Stimulated activated naive B cell treated with anti-CD40 and anti-IgM and Interleukin-4, amounts not matched to agents 10 μg/mL and 1 μg/mL and 100 μg/mL, for 72 hours (primary cell): ENCODE results near the gene OR1A2.
"Not testable (repeated sequence)": the region's sequence is repeated elsewhere in the genome, so short reads cannot be mapped to it uniquely, and the experiment has no call there.

Experiments used
- ATAC-seq, 2 donors: fragments of 150-1000 bp; cut with Tn5 transposase; replicated peaks; 2 replicates each; pipeline ENCODE4 v1.10.0; 2021; ENCODE audit warnings: moderate library complexity in 1 of 2
- DNase-seq: peaks from one replicate; pipeline ENCODE4 v3.0.0; 2021
- H3K27ac Mint-ChIP-seq: one replicate; pipeline ENCODE4 v1.8.0; 2022; ENCODE audit warnings: mild to moderate bottlenecking, mixed read lengths
- H3K27me3 Mint-ChIP-seq, 2 donors: one replicate each; pipeline ENCODE4 v1.8.0; 2022; ENCODE audit warnings: mixed read lengths in 2 of 2
- H3K36me3 Mint-ChIP-seq, 2 donors: one replicate each; pipeline ENCODE4 v1.8.0; 2022; ENCODE audit warnings: mixed read lengths in 2 of 2, mild to moderate bottlenecking in 1 of 2
- H3K4me1 Mint-ChIP-seq, 2 donors: one replicate each; pipeline ENCODE4 v1.8.0; 2022; ENCODE audit warnings: mixed read lengths in 2 of 2, mild to moderate bottlenecking in 1 of 2
- H3K4me3 Mint-ChIP-seq, 2 donors: one replicate each; pipeline ENCODE4 v1.8.0; 2022; ENCODE audit warnings: mild to moderate bottlenecking in 2 of 2, mixed read lengths in 2 of 2, moderate library complexity in 1 of 2
- H3K9me3 Mint-ChIP-seq, 2 donors: one replicate each; pipeline ENCODE4 v1.8.0; 2022; ENCODE audit warnings: mixed read lengths in 2 of 2, mild to moderate bottlenecking in 1 of 2

OR1A2 gene

GRCh38 chr17:3244841-3245240 is 47.5 kb downstream of the OR1A2 start:
- H3K4me1 Mint-ChIP-seq, DNase-seq, H3K4me3 Mint-ChIP-seq, H3K27me3 Mint-ChIP-seq, H3K27ac Mint-ChIP-seq, ATAC-seq, H3K9me3 Mint-ChIP-seq, H3K36me3 Mint-ChIP-seq: not testable (repeated sequence)
